Stomach (tissue), 9 donors: ENCODE measurements around the gene TDRD12. TPM values are rescaled to one million over a fixed set of nuclear protein-coding genes. Genes with fewer than 3 reads are reported as not detected.

Source experiments
- DNase-seq, 2 donors: peaks; one replicate each; pipeline versions ENCODE4 v3.0.0 to v3.0.0-alpha.2; 2013 to 2019
- H3K27ac ChIP-seq, 5 donors: fragments of 200-600 bp in 4 of 5; sonication (generic) in 4 of 5; one replicate each; pipeline ENCODE4 v1.5.1; 2013 to 2019; ENCODE audit warnings: mild to moderate bottlenecking in 1 of 5, moderate library complexity in 1 of 5
- H3K27me3 ChIP-seq, 3 donors: fragments of 200-600 bp; sonication (generic); one replicate each; pipeline ENCODE4 v1.5.1; 2017 to 2019; ENCODE audit warnings: mixed run types in 1 of 3
- H3K36me3 ChIP-seq, 4 donors: fragments of 200-600 bp; sonication (generic); 1 replicate in 3 of 4; 2 replicates in 1 of 4; pipeline ENCODE4 v1.5.1; 2016 to 2019
- H3K4me1 ChIP-seq, 4 donors: fragments of 200-600 bp; sonication (generic); one replicate each; pipeline ENCODE4 v1.5.1; 2016 to 2019
- H3K4me3 ChIP-seq, 4 donors: fragments of 200-600 bp; sonication (generic) in 3 of 4; one replicate each; pipeline ENCODE4 v1.5.1; 2016 to 2019; ENCODE audit warnings: mild to moderate bottlenecking in 1 of 4
- H3K9me3 ChIP-seq, 4 donors: fragments of 200-600 bp; sonication (generic); one replicate each; pipeline ENCODE4 v1.5.1; 2016 to 2019
- CTCF ChIP-seq, 7 experiments: fragments of 450-650 bp in 4 of 7; fragments of 200-600 bp in 3 of 7; sonication (generic) in 3 of 7; IDR thresholded peaks; one replicate each; pipeline ENCODE4 v1.5.1; 2016 to 2019; ENCODE audit warnings: antibody characterized with exemption in 7 of 7, control low read depth in 2 of 7, mild to moderate bottlenecking in 1 of 7
- EP300 ChIP-seq: sonication (generic); formaldehyde crosslinking; IDR thresholded peaks from one replicate; pipeline ENCODE4 v1.6.1; 2017; ENCODE audit warnings: antibody characterized with exemption
- POLR2A ChIP-seq, 4 donors: fragments of 450-650 bp; IDR thresholded peaks; one replicate each; pipeline ENCODE4 v1.6.1; 2016; ENCODE audit warnings: antibody characterized with exemption in 4 of 4, control low read depth in 2 of 4, mild to moderate bottlenecking in 1 of 4, moderate library complexity in 1 of 4
- POLR2AphosphoS5 ChIP-seq, 3 donors: sonication (generic); formaldehyde crosslinking; IDR thresholded peaks; one replicate each; pipeline ENCODE4 v1.6.1; 2016; ENCODE audit warnings: antibody characterized with exemption in 3 of 3
- WGBS, 5 donors: extraction: QIAGEN DNeasy Blood & Tissue Kit in 3 of 5; methylation state at CpG; one replicate each; pipeline versions ENCODE4 v1.1.5 to v1.1.7; 2013 to 2018; 5-methylcytosine and 5-hydroxymethylcytosine counted together
- intact Hi-C: fragments of 100-400 bp; cut with DNase I; formaldehyde crosslinking; loops from one replicate; pipeline ENCODE4 v1.15.1; 2023; ENCODE audit warnings: low total_unique reads
- polyA plus RNA-seq, 3 donors: library from polyadenylated mRNA; stranded (reverse); fragments of 200-250 nt; gene quantifications; one replicate each; pipeline ENCODE4 v1.2.3, GENCODE V29; 2013
- total RNA-seq, 5 donors: library from RNA; depleted of rRNA; stranded (reverse); fragments of >200 nt; gene quantifications; one replicate each; pipeline versions ENCODE4 v1.1.0 to v1.2.3, GENCODE V29; 2014 to 2016
- donor health status: healthy with polysubstance abuse.
- donor health status: Bipolar disorder and iron deficiency.
- donor health status: healthy.

Gene TDRD12
- total and polyA plus RNA-seq, 8 donors: 0.03 to 0.73 TPM; not detected in 6

- Histone ChIP-seq H3K27ac (no peak overlapping the region), H3K27me3 (no peaks in the 10 kb centered on the region), H3K4me3 (no peak overlapping the region), H3K4me1 (no peaks in the 10 kb centered on the region), H3K36me3 (no peaks in the 10 kb centered on the region), H3K9me3 (no peaks in the 10 kb centered on the region)
- intact Hi-C loops: no loop called here
- DNase-seq: no peak
- TF ChIP-seq CTCF (IDR thresholded peaks at IDR 0.05) (no peak), EP300 (no peak), POLR2A (IDR thresholded peaks at IDR 0.05) (no peak), POLR2AphosphoS5 (IDR thresholded peaks at IDR 0.05) (no peak)
These were observed 80.6 kb downstream of the TDRD12 start for GRCh38 chr19:32800191-32800590.

GRCh38 chr19:32800754-32801153, 81.2 kb downstream of the TDRD12 start:
- intact Hi-C loops: no loop called here
- 29 to 48% (median 39%) methylated on average over 4 of the region's 4 CpGs for WGBS, 5 donors
- TF ChIP-seq CTCF (IDR thresholded peaks at IDR 0.05) (no peak), EP300 (no peak), POLR2A (IDR thresholded peaks at IDR 0.05) (no peak), POLR2AphosphoS5 (IDR thresholded peaks at IDR 0.05) (no peak)

GRCh38 chr19:32802840-32803239, 83.3 kb downstream of the TDRD12 start:
- WGBS, 5 donors: 37 to 67% (median 47%) methylated on average over 12 of the region's 12 CpGs
- H3K27me3 ChIP-seq: peaks cover 0 to 5% (median 0%) of the 10 kb centered on the region in 3 donors

More at GRCh38 chr19:32800754-32801153, 81.2 kb downstream of the TDRD12 start:
- H3K27me3 ChIP-seq: no peaks in the 10 kb centered on the region
- no peaks in the 10 kb centered on the region for H3K36me3 ChIP-seq
- no peak overlapping the region for H3K4me3 ChIP-seq
- no peaks in the 10 kb centered on the region for H3K9me3 ChIP-seq
- H3K27ac ChIP-seq: no peak overlapping the region
- no peak for DNase-seq
- H3K4me1 ChIP-seq: no peaks in the 10 kb centered on the region

GRCh38 chr19:32808236-32808635, 88.7 kb downstream of the TDRD12 start:
- no peaks in the 10 kb centered on the region for H3K36me3 ChIP-seq
- H3K9me3 ChIP-seq: no peaks in the 10 kb centered on the region
- no peak for DNase-seq
- peaks cover 0 to 9% (median 7%) of the 10 kb centered on the region in 4 donors for H3K4me1 ChIP-seq
- 78 to 86% (median 83%) methylated on average over 4 of the region's 4 CpGs for WGBS, 5 donors
- H3K27me3 ChIP-seq: peaks cover 0 to 5% (median 0%) of the 10 kb centered on the region in 3 donors
- TF ChIP-seq EP300 (no peak), POLR2A (IDR thresholded peaks at IDR 0.05) (no peak), POLR2AphosphoS5 (IDR thresholded peaks at IDR 0.05) (no peak), CTCF (IDR thresholded peaks at IDR 0.05) (no peak)
- no peak overlapping the region for H3K27ac ChIP-seq
- intact Hi-C loops: no loop called here
- H3K4me3 ChIP-seq: no peak overlapping the region

More at GRCh38 chr19:32802840-32803239, 83.3 kb downstream of the TDRD12 start:
- no peak overlapping the region for H3K27ac ChIP-seq
- H3K4me1 ChIP-seq: no peaks in the 10 kb centered on the region
- DNase-seq: no peak
- no peak for TF ChIP-seq EP300
- no peak for TF ChIP-seq POLR2AphosphoS5 (IDR thresholded peaks at IDR 0.05)
- no peak for TF ChIP-seq POLR2A (IDR thresholded peaks at IDR 0.05)
- no peak for TF ChIP-seq CTCF (IDR thresholded peaks at IDR 0.05)
- H3K4me3 ChIP-seq: no peak overlapping the region
- no peaks in the 10 kb centered on the region for H3K36me3 ChIP-seq
- H3K9me3 ChIP-seq: no peaks in the 10 kb centered on the region
- intact Hi-C loops: no loop called here
